RWPE2 (cell line): ENCODE results near the gene SSH2.

ENCODE experiments used
- ATAC-seq: fragments of 200-7000 bp; cut with Tn5 transposase; 3 replicates; pipeline ENCODE4 v1.9.1; 2021; ENCODE audit warnings: low read depth
- DNase-seq: peaks from one replicate; pipeline ENCODE4 v3.0.0-alpha.2; 2020; ENCODE audit warnings: low spot score
- H3K27ac ChIP-seq: fragments of 450-650 bp; 2 replicates; pipeline ENCODE4 v1.5.1; 2017; ENCODE audit warnings: mild to moderate bottlenecking; ENCODE audit not compliant: poor library complexity, severe bottlenecking
- H3K27me3 ChIP-seq: fragments of 250-450 bp; sonication (Bioruptor Pico); 2 replicates; pipeline ENCODE4 v1.5.1; 2021; ENCODE audit warnings: mild to moderate bottlenecking, moderate library complexity; ENCODE audit not compliant: insufficient read depth, poor library complexity, severe bottlenecking
- H3K36me3 ChIP-seq: fragments of 250-450 bp; sonication (Bioruptor Pico); 2 replicates; pipeline ENCODE4 v1.5.1; 2020; ENCODE audit warnings: low read depth, mild to moderate bottlenecking, moderate library complexity
- H3K4me1 ChIP-seq: fragments of 250-450 bp; sonication (Bioruptor Pico); 2 replicates; pipeline ENCODE4 v1.5.1; 2021; ENCODE audit warnings: mild to moderate bottlenecking, moderate library complexity; ENCODE audit not compliant: insufficient read depth, poor library complexity, severe bottlenecking
- H3K4me3 ChIP-seq: fragments of 250-450 bp; sonication (Bioruptor Pico); 2 replicates; pipeline ENCODE4 v1.5.1; 2021; ENCODE audit warnings: mild to moderate bottlenecking, moderate library complexity; ENCODE audit not compliant: severe bottlenecking
- H3K9me3 ChIP-seq: fragments of 250-450 bp; sonication (Bioruptor Pico); 2 replicates; pipeline ENCODE4 v1.5.1; 2021; ENCODE audit warnings: mild to moderate bottlenecking, moderate library complexity; ENCODE audit not compliant: severe bottlenecking
- TF ChIP-seq, protein P1 (sequence below): fragments of 450-650 bp; IDR thresholded peaks from one replicate; pipeline ENCODE4 v1.5.1; 2017; ENCODE audit warnings: mild to moderate bottlenecking, moderate library complexity; ENCODE audit not compliant: poor library complexity, severe bottlenecking

Gene SSH2

DNA sequence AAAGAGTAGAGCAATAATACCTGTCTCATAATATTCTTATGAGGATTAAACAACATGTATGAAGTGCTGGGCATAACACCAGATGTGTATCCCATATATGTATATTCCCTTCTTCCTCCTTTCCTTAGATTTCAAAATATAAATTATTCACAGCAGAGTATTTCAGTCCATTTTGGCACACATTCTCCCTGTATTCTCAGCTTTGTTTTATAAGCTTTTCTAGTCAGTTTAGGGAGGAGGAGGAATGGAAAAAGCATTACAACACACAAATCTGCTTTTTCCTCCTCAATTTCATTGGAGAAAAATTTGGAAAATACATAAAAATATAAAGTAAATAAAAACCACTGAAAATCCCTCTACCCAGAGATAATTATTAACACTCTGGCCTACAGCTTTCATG is 260.8 kb downstream of the SSH2 start:
- H3K9me3 ChIP-seq, result no peaks in the 10 kb centered on the region
- H3K27ac ChIP-seq, result no peak overlapping the region
- no peak overlapping the region for H3K4me3 ChIP-seq
- H3K36me3 ChIP-seq, result peaks cover 40% of the 10 kb centered on the region
- no peaks in the 10 kb centered on the region for H3K27me3 ChIP-seq
- DNase-seq, result no peak
- TF ChIP-seq, protein P1, sequence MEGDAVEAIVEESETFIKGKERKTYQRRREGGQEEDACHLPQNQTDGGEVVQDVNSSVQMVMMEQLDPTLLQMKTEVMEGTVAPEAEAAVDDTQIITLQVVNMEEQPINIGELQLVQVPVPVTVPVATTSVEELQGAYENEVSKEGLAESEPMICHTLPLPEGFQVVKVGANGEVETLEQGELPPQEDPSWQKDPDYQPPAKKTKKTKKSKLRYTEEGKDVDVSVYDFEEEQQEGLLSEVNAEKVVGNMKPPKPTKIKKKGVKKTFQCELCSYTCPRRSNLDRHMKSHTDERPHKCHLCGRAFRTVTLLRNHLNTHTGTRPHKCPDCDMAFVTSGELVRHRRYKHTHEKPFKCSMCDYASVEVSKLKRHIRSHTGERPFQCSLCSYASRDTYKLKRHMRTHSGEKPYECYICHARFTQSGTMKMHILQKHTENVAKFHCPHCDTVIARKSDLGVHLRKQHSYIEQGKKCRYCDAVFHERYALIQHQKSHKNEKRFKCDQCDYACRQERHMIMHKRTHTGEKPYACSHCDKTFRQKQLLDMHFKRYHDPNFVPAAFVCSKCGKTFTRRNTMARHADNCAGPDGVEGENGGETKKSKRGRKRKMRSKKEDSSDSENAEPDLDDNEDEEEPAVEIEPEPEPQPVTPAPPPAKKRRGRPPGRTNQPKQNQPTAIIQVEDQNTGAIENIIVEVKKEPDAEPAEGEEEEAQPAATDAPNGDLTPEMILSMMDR, result no peak
- ATAC-seq, result no peak
- H3K4me1 ChIP-seq, result peaks cover 17% of the 10 kb centered on the region

DNA sequence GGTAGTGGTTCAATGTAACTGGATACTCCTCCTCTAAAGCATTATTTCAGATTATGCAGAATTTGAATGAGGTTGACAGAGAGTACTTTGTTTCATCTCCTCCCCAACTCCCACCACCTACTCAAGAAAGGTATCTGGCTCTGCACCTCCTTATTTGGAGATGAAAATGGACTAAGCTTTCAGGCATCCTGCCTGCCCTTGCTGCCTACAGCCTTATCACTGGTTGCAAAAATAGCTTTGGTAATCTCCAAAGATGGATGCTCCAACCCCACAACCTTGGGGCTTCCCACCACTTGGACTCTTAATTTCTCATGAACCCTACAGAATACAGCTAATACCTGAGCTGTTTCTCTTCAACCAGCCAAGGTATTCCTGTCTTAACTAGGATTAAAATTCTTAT is 262.1 kb downstream of the SSH2 start:
- no peak overlapping the region for H3K4me3 ChIP-seq
- TF ChIP-seq, protein P1, result no peak
- no peak overlapping the region for H3K27ac ChIP-seq
- DNase-seq (no peak), ATAC-seq (no peak)
- H3K36me3 ChIP-seq, result peaks cover 40% of the 10 kb centered on the region
- peaks cover 17% of the 10 kb centered on the region for H3K4me1 ChIP-seq
- no peaks in the 10 kb centered on the region for H3K9me3 ChIP-seq
- no peaks in the 10 kb centered on the region for H3K27me3 ChIP-seq

DNA sequence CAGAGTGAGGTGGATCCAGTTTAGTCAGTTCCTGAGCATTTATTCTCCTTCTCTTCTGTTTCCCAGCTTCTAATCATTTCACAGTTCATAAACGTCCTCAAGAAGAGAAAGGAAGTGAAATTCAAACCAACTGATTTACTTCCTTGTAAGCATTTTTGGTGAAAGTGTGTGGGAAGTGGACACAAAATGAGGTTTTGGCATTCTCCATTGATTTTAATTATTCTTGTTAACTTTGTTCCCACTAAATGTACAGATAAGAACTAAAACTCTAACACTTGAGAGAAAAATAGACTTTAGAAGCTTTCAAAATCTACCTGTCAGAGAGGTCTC is 264.6 kb downstream of the SSH2 start:
- DNase-seq (no peak), ATAC-seq (no peak)
- Histone ChIP-seq H3K4me3 (no peak overlapping the region), H3K36me3 (peaks cover 25% of the 10 kb centered on the region), H3K4me1 (peaks cover 17% of the 10 kb centered on the region), H3K27me3 (no peaks in the 10 kb centered on the region), H3K9me3 (no peaks in the 10 kb centered on the region), H3K27ac (peak overlapping the region; percentile 75)
- TF ChIP-seq, protein P1, result no peak

- TF ChIP-seq, protein P1, result no peak
- peaks cover 23% of the 10 kb centered on the region for H3K36me3 ChIP-seq
- peaks cover 17% of the 10 kb centered on the region for H3K4me1 ChIP-seq
- H3K9me3 ChIP-seq, result no peaks in the 10 kb centered on the region
- no peaks in the 10 kb centered on the region for H3K27me3 ChIP-seq
- DNase-seq (no peak), ATAC-seq (peak; percentile 96)
- peak overlapping the region; percentile 75 for H3K27ac ChIP-seq
- no peak overlapping the region for H3K4me3 ChIP-seq
Observed at GRCh38 chr17:29664743-29665480, 265.1 kb downstream of the SSH2 start.

DNA sequence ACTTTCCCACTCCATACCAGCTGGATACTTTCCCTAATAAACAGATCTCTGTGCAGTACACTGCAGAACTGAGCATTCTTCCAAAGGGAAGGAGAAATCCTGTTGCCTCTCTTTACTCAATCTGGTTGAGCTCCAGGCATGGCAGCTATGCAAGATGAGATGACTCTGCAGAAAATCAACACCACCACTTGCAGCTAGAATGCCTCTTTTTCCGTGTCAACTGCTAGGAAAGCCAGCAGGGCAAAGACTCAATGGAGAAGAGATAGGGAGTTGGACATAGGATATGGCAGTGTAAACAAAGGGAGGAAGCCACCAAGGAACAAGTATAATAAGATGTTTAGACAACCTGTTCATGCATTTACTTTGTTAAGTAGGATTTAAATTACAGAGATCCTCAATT is 266.9 kb downstream of the SSH2 start:
- H3K27ac ChIP-seq, result no peak overlapping the region
- no peak for ATAC-seq
- peaks cover 25% of the 10 kb centered on the region for H3K36me3 ChIP-seq
- H3K27me3 ChIP-seq, result no peaks in the 10 kb centered on the region
- DNase-seq, result no peak
- TF ChIP-seq, protein P1, result no peak
- peaks cover 17% of the 10 kb centered on the region for H3K4me1 ChIP-seq
- no peaks in the 10 kb centered on the region for H3K9me3 ChIP-seq
- H3K4me3 ChIP-seq, result no peak overlapping the region
